DMS79 (cell line): ENCODE measurements around the gene CDKN1A.
"Not testable (repeated sequence)": the region's sequence is repeated elsewhere in the genome, so short reads cannot be mapped to it uniquely, and the experiment has no call there.

ENCODE experiments used
- DNase-seq: peaks from one replicate; lab custom pipeline; 2025; lab: John Stamatoyannopoulos, UW

CDKN1A gene

GRCh38 chr6:36720251-36721141, 42.0 kb downstream of the CDKN1A start:
- no peak for DNase-seq

GRCh38 chr6:36721369-36722140, 43.0 kb downstream of the CDKN1A start:
- DNase-seq = peak; percentile 13

GRCh38 chr6:36722365-36722764, 43.9 kb downstream of the CDKN1A start:
- no peak for DNase-seq

- no peak for DNase-seq
Observed at GRCh38 chr6:36722879-36723278, 44.4 kb downstream of the CDKN1A start.

- DNase-seq = not testable (repeated sequence)
Observed at GRCh38 chr6:36723992-36724391, 45.5 kb downstream of the CDKN1A start.

GRCh38 chr6:36724514-36725390, 46.2 kb downstream of the CDKN1A start:
- DNase-seq = peak; percentile 47

- no peak for DNase-seq
Observed at GRCh38 chr6:36725581-36725980, 47.1 kb downstream of the CDKN1A start.

GRCh38 chr6:36727505-36728021, 49.0 kb downstream of the CDKN1A start:
- DNase-seq = peak; percentile 17

- no peak for DNase-seq
Observed at GRCh38 chr6:36728289-36729160, 50.0 kb downstream of the CDKN1A start.

- no peak for DNase-seq
Observed at GRCh38 chr6:36729161-36729524, 50.6 kb downstream of the CDKN1A start.

- DNase-seq = no peak
Observed at GRCh38 chr6:36730424-36731380, 52.2 kb downstream of the CDKN1A start.

GRCh38 chr6:36731622-36732310, 53.3 kb downstream of the CDKN1A start:
- no peak for DNase-seq

GRCh38 chr6:36733300-36733699, 54.8 kb downstream of the CDKN1A start:
- DNase-seq = no peak

- no peak for DNase-seq
Observed at GRCh38 chr6:36734486-36735060, 56.1 kb downstream of the CDKN1A start.

- DNase-seq = peak; percentile 65
Observed at GRCh38 chr6:36735110-36736071, 56.9 kb downstream of the CDKN1A start.
